ENCODE results near the gene ARRDC2.

DNA sequence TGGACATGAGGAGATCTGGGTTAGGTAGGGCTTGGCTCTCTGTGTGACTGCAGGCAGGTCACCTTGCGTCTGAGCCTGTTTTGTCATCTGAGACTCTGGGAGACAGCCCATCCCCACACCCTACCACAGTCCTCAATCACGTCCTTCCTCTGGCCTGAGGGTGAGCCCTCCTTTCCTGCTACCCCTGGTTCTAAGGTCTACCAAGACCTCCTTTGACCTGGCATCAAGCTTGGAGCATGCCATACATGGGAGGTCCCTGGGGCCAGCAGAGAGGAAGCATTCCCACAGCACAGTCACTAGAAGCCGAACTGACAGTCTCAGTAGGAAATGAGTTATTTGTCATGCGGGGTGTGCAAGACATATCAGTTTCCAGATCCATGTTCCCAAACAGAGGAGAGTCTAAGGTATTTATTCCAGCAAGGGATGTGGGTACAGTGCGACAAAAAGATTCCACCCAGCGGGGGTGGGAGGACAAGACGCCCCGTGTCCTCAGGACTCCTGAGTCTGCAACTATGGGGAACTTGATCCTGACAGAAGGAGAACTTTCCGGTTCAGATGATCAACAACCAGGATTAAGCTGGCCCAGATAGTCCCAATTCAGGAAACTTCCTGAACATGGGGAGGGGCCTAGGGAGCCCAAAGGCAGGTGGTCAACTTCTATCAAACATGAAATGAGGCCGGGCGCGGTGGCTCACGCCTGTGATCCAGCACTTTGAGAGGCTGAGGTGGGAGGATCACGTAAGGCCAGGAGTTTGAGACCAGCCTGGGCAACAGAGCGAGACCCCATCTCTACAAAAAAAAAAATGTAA lies 9.5 kb downstream of the ARRDC2 start:
- TF ChIP-seq YY1 (IDR thresholded peaks at IDR 0.05; ENCODE audit: insufficient read depth, insufficient read length) (no peak), ZNF274 (IDR thresholded peaks at IDR 0.05; ENCODE audit: low read depth, low read length) (no peak)
